DOHH2 (cell line): ENCODE data around the gene HLA-DOB.

Source experiments
- CTCF ChIP-seq: fragments of 200-600 bp; sonication (generic); IDR thresholded peaks from one replicate; pipeline ENCODE4 v1.5.1; 2014; ENCODE audit warnings: antibody characterized with exemption, mild to moderate bottlenecking, low read depth, low read length; ENCODE audit not compliant: poor library complexity, severe bottlenecking
- EZH2phosphoT487 ChIP-seq: fragments of 200-600 bp; sonication (generic); IDR thresholded peaks from 2 replicates; pipeline ENCODE4 v1.6.1; 2017; ENCODE audit warnings: borderline replicate concordance, mild to moderate bottlenecking, antibody characterized with exemption, low read length, moderate library complexity, mixed read lengths

DNA sequence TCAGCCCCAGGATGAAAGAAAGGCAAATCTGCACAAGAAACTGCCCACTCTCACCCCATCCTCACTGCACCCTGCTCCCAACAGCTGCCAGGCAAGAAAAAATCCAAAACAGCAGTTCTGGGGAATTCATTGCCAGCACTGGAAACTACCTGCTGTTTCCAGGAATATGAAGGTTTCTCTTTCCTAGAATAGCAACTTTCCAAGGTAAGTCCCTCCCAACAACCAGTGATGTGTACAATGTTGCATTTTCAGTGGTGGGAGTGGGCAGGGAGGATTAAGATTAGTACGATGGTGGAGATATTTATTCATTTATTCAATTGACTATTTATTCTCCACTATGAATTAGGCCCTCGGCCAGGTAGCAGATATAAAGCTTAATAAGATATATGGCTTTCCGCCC is 10.2 kb upstream of the HLA-DOB start:
- TF ChIP-seq CTCF (no peak), EZH2phosphoT487 (no peak)
